ENCODE data around the gene C8A.

C8A gene

GRCh38 chr1:56922507-56922906 lies 67.9 kb downstream of the C8A start:
- in situ Hi-C loops (cut with MboI; ENCODE audit: low sequenced_read_pairs): no loop called here

GRCh38 chr1:56923201-56923600 lies 68.6 kb downstream of the C8A start:
- in situ Hi-C loops (cut with MboI; ENCODE audit: low sequenced_read_pairs): no loop called here

DNA sequence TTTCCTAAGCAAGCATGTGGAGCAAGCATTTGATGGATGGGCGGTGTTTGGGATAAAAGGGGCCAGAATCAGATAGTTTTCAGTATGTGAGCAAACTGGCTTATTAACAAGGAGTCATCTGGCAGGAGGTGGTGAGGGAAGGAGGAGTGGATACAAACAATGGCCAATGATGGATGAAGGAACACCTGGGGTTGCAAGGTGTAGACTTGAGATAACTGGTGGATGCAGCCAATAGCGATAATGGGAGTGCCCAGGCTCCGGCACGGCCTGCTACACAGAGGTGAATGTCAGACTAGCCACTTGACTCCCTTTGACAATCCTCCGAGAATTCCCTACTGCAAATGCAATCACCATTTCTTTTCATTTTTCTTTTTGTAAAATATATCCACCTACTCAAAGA lies 69.5 kb downstream of the C8A start:
- in situ Hi-C loops (cut with MboI; ENCODE audit: low sequenced_read_pairs): no loop called here

DNA sequence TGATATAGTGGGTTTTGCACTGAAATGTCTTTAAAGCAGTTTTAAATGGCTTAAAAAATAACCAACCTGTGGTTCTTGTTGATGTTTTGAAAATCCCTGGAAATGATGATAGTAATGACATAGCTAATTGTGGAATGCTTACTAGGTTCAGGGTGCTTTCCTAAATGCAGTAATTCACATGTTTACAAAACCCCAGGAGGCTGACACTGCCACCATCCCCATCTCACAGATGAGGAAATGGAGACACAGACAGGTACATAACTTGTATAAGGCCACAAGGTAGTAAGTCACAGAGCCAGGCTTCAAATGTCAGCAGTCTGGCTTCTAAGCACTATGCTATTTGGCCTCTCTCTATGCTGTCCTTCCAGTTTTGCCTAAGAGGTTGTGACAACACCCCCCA lies 70.6 kb downstream of the C8A start:
- in situ Hi-C loops (cut with MboI; ENCODE audit: low sequenced_read_pairs): no loop called here

- in situ Hi-C loops (cut with MboI; ENCODE audit: low sequenced_read_pairs): no loop called here
These were observed 72.6 kb downstream of the C8A start for GRCh38 chr1:56927171-56927570.

DNA sequence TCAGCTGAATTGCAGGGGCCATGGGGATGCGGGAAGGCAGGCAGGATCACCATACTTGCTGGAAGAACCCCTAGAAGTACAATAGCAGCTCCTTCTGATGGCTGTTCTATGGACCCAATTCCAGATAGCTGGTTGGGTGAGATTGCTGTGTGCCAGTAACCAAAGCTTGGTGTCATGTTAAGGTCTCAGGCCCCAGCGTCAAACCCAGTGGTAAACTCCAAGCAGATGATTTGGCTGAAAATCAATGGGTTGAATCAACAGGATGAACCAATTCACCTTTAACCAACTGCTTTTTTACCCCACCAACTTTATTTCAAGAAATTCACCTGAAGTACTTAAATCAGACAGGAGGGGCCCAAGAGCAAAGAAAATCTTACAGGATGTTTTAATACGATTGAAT lies 73.4 kb downstream of the C8A start:
- in situ Hi-C loops (cut with MboI; ENCODE audit: low sequenced_read_pairs): no loop called here

DNA sequence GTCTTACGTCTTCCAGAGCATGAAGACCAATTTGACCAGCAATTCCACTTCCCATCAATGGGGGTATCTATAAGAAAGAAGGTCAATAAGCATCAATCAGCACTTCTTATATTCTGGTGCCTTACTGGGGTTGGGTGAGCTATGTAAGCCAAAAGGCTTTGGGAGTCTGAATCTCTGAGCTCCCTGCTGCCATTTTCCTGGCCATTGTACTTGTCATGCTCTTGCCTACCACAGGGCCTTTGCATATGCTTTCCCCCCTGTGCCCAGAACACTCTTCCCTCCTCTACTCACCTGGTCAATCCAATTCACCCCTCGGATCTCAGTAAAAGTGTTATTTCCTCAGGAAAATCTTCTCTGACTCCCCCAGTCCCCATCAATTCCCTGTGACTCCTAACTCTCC lies 74.9 kb downstream of the C8A start:
- in situ Hi-C loops (cut with MboI; ENCODE audit: low sequenced_read_pairs): no loop called here

DNA sequence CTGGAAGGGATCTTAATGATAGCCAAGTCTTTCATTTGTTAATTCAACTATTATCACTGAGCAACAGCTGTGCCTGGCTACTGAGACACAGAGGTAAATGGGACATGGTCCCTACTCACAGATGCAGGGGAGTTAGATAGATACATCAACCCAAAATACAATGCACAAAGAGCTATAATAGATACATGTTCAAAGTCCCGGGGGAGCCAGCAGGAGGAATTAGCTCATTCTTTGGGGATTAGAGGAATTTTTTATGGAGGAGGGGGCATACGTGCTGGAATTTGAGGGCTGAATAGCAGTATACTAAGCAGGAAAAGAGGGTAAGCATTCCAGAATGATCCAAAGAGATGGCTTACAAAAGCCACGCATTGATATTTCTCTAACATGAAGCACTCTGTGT lies 76.6 kb downstream of the C8A start:
- in situ Hi-C loops (cut with MboI; ENCODE audit: low sequenced_read_pairs): no loop called here

GRCh38 chr1:56931686-56932085 lies 77.1 kb downstream of the C8A start:
- in situ Hi-C loops (cut with MboI; ENCODE audit: low sequenced_read_pairs): no loop called here

DNA sequence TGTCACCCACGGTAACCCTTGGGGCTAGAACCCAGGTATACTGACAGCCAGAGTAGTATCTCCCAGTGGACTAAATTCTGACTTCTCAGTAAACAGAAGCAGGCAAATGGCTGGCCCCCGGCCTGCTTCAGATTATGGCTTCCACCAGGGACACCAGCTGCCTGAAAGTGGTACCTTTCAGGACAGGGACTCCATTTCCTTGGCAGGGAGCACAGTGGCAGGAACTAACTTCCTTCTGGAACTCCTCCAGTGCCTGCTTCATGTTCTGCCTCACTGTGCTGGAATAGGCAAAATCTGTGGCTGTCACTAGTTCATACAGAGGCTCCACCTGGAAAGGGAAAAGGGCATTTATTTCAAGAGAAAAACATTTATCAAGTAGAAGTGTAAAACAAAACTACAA lies 78.6 kb downstream of the C8A start:
- in situ Hi-C loops (cut with MboI; ENCODE audit: low sequenced_read_pairs): no loop called here

- in situ Hi-C loops (cut with MboI; ENCODE audit: low sequenced_read_pairs): no loop called here
These were observed 79.0 kb downstream of the C8A start for GRCh38 chr1:56933606-56934005.

DNA sequence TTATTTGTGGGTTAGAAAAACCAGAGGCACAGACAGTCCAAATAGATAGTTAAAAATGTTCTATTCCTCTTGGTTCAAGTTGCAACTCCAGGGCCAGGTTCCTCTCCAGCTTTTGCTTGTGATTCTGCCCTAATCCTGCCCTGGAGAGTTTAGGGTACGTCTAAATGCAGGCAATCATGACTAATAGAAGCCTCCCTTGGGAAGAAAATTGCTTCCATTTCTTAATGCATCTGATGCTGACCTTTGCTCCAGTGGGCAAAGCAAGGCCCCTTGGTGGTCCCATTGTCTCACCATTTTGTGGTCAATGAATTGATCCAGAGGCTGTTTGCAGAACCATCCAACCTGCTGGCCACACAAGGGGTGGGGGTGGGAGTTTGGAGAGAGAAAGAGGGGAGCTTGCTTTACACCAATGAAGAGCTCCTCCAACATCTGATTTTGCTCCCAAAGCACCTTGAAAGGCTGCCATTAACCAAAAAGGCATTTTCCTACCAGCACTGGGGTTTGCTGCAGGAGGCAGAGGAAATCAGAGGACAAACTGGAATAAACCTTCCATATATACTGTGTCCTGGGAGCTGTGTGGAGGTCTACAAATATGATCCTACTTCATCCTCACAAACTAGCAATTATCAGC lies 79.9 kb downstream of the C8A start:
- in situ Hi-C loops (cut with MboI; ENCODE audit: low sequenced_read_pairs): no loop called here

DNA sequence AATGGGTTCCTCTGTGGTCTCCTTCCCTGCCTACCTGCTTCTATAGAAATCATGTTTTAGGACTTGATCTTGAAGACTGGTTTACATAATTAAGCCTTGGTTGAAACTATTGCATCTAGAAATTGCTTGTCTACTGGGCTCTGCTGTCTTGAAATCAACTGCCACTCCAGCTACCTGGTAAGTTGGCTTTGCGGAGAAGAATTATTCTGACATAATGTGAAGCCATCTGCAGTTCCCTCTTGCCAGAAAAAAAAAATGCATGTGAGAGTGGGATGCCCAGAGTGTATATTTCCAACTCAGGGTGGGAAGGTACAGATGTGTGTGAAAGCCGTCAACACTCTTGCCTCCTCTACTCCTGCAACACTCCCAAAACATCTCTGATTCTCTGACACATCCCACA lies 84.0 kb downstream of the C8A start:
- in situ Hi-C loops (cut with MboI; ENCODE audit: low sequenced_read_pairs): no loop called here

DNA sequence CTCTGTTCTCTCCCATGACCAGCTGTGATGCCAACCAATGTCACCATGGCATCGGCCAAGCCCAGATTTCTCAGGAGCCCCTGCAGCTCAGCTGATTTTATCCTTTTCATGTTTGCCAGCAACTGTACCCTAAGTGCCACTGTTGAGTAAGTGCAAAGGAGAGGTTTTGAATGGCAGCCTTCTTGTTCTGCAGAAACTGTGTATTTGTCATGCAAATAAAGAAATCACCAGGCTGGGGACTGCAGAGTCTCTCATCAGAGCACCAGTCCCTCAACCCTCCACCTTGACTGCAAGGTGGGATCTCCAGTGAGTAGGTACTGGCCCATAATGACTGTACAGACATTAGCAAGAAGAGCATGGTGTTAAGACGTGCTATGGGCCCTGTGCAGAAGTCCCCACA lies 84.6 kb downstream of the C8A start:
- in situ Hi-C loops (cut with MboI; ENCODE audit: low sequenced_read_pairs): no loop called here

DNA sequence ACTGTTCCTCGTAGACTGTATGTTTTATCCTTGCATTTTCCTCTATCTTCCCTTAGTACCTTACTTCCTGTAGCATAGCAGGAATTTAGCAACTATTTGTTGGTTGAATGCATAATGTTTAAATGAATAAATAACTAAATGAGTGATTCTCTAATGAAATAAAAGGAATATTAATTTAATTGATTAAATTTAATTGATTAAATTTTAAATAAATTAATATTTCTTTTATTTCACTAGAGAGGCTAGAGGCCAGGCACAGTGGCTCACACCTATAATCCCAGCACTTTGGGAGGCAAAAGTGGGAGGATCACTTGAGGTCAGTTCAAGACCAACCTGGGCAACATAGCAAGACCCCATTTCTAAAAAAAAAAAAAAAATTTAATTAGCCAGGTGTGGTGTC lies 85.4 kb downstream of the C8A start:
- in situ Hi-C loops (cut with MboI; ENCODE audit: low sequenced_read_pairs): no loop called here

DNA sequence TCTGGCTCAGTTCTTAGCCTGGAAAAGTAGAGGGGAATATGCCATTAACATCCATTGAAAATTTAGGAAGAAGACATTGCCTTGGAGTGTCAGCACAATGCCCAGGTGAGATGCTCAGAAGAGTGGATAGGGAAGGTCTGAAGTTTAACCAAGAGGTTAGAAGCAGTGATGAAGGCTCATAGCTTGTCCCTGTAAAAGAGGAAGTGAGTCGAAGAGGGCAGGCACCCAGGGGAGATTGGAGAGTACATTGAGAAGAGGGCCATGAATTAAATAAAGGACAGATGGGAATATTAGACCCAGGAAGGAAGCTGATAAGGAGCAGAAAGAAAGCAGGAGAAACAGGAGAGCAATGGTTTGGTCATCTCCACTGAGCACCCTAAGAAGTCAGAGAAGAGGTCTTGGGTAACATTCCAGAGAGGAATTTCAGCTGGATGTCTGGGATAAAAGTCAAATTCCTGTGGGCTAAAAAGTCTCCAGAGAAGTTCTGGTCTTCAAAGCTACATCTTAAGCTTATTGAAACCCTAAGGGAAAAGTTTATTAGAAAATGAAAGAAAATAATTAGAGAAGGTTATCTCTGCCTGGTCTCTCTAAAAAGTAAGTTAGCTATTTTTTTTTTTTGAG lies 93.9 kb downstream of the C8A start:
- in situ Hi-C loops (cut with MboI; ENCODE audit: low sequenced_read_pairs): no loop called here

DNA sequence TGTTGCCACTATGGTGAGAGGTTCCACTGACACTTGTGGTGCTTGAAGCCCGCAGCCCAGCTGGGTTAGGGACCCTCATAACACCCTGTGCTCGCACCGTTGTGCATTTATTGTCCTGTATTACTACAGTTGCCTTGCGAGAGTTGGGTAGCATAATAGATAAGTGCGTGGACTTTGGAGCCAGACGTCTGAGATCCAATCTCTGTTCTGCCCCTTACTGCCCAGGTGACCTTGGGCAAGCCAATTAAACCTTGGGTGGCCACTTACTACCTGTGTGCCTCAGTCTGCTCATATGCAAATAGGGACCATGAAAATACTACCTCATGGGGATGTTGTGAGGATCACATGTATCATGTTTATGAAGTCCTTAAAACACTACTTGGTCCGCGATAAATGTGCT lies 97.9 kb downstream of the C8A start:
- in situ Hi-C loops (cut with MboI; ENCODE audit: low sequenced_read_pairs): loop anchor here (25.0 kb wide), 1 partner anchor 115 kb away; no protein-coding TSS in a partner anchor

GRCh38 chr1:56953386-56953785 lies 98.8 kb downstream of the C8A start:
- in situ Hi-C loops (cut with MboI; ENCODE audit: low sequenced_read_pairs): loop anchor here (25.0 kb wide), 1 partner anchor 116 kb away; no protein-coding TSS in a partner anchor

GRCh38 chr1:56954664-56955063 lies 100.1 kb downstream of the C8A start:
- in situ Hi-C loops (cut with MboI; ENCODE audit: low sequenced_read_pairs): loop anchor here (25.0 kb wide), 1 partner anchor 117 kb away; no protein-coding TSS in a partner anchor

GRCh38 chr1:56957931-56958330 lies 103.3 kb downstream of the C8A start:
- in situ Hi-C loops (cut with MboI; ENCODE audit: low sequenced_read_pairs): loop anchor here (25.0 kb wide), 1 partner anchor 121 kb away; no protein-coding TSS in a partner anchor

DNA sequence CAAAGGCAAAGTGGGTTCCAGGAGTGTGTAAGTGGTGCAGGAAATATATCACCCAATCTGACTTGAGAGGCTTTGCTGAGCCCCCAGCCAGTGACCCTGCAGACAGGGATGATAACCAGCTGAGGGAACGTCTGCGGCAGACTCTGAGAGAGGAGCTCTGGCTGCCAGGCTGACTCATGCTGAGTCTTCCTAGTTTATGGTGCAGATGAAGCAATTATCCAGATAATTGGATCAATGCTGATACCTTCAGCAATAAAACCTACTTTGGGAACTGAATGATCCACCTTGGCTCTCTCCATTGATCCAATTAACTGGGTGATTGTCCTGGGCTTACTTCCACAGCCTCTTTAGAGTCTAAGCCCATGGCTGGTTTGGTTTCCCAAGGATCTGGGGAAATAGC lies 103.9 kb downstream of the C8A start:
- in situ Hi-C loops (cut with MboI; ENCODE audit: low sequenced_read_pairs): loop anchor here (25.0 kb wide), 1 partner anchor 121 kb away; no protein-coding TSS in a partner anchor

- in situ Hi-C loops (cut with MboI; ENCODE audit: low sequenced_read_pairs): loop anchor here (25.0 kb wide), 1 partner anchor 124 kb away; no protein-coding TSS in a partner anchor
These were observed 106.8 kb downstream of the C8A start for GRCh38 chr1:56961426-56961825.

DNA sequence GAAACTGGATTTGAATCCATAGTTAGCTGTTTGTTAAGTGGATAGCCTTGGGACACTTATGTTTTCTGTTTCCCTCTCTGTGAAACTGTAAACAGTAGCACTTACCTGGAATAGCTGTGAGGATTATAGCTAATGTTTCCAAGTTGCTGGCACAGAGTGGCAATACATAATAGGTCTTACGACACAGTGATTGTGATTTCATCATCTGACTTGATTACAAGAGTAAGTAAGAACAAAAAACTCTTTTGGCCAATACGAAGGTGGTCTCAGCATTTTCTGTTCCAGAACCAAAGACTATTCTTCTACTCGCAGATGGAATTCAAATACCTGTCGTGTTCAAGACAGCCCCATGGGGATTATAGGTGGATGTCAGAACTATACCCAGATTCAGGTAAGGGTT lies 109.1 kb downstream of the C8A start:
- in situ Hi-C loops (cut with MboI; ENCODE audit: low sequenced_read_pairs): loop anchor here (25.0 kb wide), 1 partner anchor 126 kb away; no protein-coding TSS in a partner anchor
